DND-41 (cell line): ENCODE data around the gene ERGIC3.

Source experiments
- ATAC-seq: fragments of 200-7000 bp; cut with Tn5 transposase; 3 replicates; pipeline ENCODE4 v1.9.1; 2021; ENCODE audit warnings: low read depth; ENCODE audit not compliant: insufficient read depth
- DNase-seq: peaks from one replicate; pipeline ENCODE4 v3.0.0-alpha.2; 2020
- H2AFZ ChIP-seq: 2 replicates; pipeline ENCODE4 v1.6.0; 2012; ENCODE audit warnings: low read depth, low read length
- H3K27ac ChIP-seq: 2 replicates; pipeline ENCODE4 v1.5.1; 2012; ENCODE audit warnings: low read length, inconsistent platforms
- H3K27me3 ChIP-seq: fragments of 200-600 bp; sonication (generic); 2 replicates; pipeline ENCODE4 v1.6.0; 2012; ENCODE audit warnings: low read length, mild to moderate bottlenecking, inconsistent platforms; ENCODE audit not compliant: insufficient read depth, poor library complexity
- H3K36me3 ChIP-seq: 2 replicates; pipeline ENCODE4 v1.5.1; 2012; ENCODE audit warnings: low read length, inconsistent platforms; ENCODE audit not compliant: insufficient read depth
- H3K4me1 ChIP-seq: 2 replicates; pipeline ENCODE4 v1.5.1; 2012; ENCODE audit warnings: mild to moderate bottlenecking, low read length; ENCODE audit not compliant: insufficient read depth
- H3K4me2 ChIP-seq: 2 replicates; pipeline ENCODE4 v1.6.0; 2012; ENCODE audit warnings: mild to moderate bottlenecking, moderate library complexity, low read length, inconsistent platforms; ENCODE audit not compliant: insufficient read depth
- H3K4me3 ChIP-seq, 2 experiments: fragments of 200-600 bp in 1 of 2; shearing (Covaris generic) in 1 of 2; 2 replicates each; pipeline ENCODE4 v1.5.1; 2012 to 2016; ENCODE audit warnings: inconsistent platforms in 2 of 2, low read length in 2 of 2, mild to moderate bottlenecking in 2 of 2, low read depth in 1 of 2, moderate library complexity in 1 of 2
- H3K79me2 ChIP-seq: 2 replicates; pipeline ENCODE4 v1.6.0; 2012; ENCODE audit warnings: low read length, inconsistent platforms; ENCODE audit not compliant: insufficient read depth
- H3K9ac ChIP-seq: 2 replicates; pipeline ENCODE4 v1.6.0; 2012; ENCODE audit warnings: low read depth, mild to moderate bottlenecking, inconsistent platforms, low read length, moderate library complexity
- H3K9me3 ChIP-seq: 2 replicates; pipeline ENCODE4 v1.5.1; 2012; ENCODE audit warnings: low read length, moderate library complexity, mild to moderate bottlenecking, inconsistent platforms; ENCODE audit not compliant: insufficient read depth, severe bottlenecking
- H4K20me1 ChIP-seq: 2 replicates; pipeline ENCODE4 v1.6.0; 2012; ENCODE audit warnings: low read length; ENCODE audit not compliant: insufficient read depth
- CTCF ChIP-seq: IDR thresholded peaks from 2 replicates; pipeline ENCODE4 v1.5.1; 2012; ENCODE audit warnings: borderline replicate concordance, low read length, moderate library complexity, mild to moderate bottlenecking; ENCODE audit not compliant: poor library complexity, severe bottlenecking; ENCODE audit errors: extremely low read depth
- EZH2 ChIP-seq: IDR thresholded peaks from 3 replicates; pipeline ENCODE4 v1.6.1; 2012; ENCODE audit warnings: borderline replicate concordance, low read depth, mild to moderate bottlenecking, moderate library complexity, low read length, inconsistent platforms; ENCODE audit not compliant: severe bottlenecking

The ERGIC3 gene

GRCh38 chr20:35606127-35606526 is 64.2 kb downstream of the ERGIC3 start:
- ATAC-seq (no peak), DNase-seq (no peak)
- H2AFZ ChIP-seq = no peak overlapping the region
- no peak overlapping the region for H3K4me2 ChIP-seq
- no peaks in the 10 kb centered on the region for H3K9me3 ChIP-seq
- no peak overlapping the region for H3K9ac ChIP-seq
- H3K27me3 ChIP-seq = no peaks in the 10 kb centered on the region
- no peak overlapping the region for H3K27ac ChIP-seq
- no peaks in the 10 kb centered on the region for H3K36me3 ChIP-seq
- no peaks in the 10 kb centered on the region for H4K20me1 ChIP-seq
- H3K79me2 ChIP-seq = no peaks in the 10 kb centered on the region
- H3K4me1 ChIP-seq = no peaks in the 10 kb centered on the region
- TF ChIP-seq EZH2 = no peak
- TF ChIP-seq CTCF = no peak
- no peak overlapping the region for H3K4me3 ChIP-seq
